HK-2 (cell line): Measurements from ENCODE around the gene FRY.

Experiments used
- DNase-seq: peaks from one replicate; pipeline ENCODE4 v3.0.0-alpha.2; 2018; ENCODE audit not compliant: unreplicated experiment

Gene FRY

GRCh38 chr13:32309312-32310133 is 277.9 kb downstream of the FRY start:
- no peak for DNase-seq

GRCh38 chr13:32310134-32310706 is 278.6 kb downstream of the FRY start:
- no peak for DNase-seq

DNA sequence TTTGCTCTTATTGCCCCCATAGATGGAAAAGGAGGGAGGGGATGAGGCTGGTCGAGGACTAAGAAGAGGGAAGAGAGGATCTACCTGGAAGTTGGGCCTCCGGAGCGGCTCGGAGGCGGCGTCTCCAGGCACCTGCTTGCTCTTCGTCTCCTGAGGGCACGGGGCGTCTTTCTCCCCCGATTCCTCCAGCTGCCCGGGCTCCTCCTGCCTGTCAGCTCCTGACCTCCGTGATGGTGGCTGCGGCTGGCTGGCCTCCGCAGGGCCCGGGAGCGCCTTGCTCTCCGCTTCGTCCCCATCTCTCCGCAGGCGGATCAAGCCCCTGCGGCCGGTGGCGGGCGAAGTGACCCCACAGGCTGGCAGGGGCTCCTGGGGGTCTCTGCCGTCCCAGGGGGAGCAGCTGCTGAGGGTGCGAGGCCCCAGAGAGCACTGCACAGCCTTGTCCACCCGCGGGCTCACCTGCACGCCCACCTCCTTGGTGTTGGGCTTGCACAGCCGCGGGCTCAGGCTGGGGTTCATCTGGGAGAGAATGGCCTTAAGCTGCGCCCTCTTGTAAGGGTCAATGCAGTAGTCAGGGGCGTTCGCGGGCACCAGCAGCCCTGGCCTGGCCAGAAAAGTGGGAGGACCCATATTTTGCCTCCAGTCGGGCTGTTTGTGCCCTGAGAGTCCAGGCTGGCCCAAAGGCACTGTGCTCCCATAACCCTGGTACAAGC is 279.8 kb downstream of the FRY start:
- DNase-seq, result no peak

DNA sequence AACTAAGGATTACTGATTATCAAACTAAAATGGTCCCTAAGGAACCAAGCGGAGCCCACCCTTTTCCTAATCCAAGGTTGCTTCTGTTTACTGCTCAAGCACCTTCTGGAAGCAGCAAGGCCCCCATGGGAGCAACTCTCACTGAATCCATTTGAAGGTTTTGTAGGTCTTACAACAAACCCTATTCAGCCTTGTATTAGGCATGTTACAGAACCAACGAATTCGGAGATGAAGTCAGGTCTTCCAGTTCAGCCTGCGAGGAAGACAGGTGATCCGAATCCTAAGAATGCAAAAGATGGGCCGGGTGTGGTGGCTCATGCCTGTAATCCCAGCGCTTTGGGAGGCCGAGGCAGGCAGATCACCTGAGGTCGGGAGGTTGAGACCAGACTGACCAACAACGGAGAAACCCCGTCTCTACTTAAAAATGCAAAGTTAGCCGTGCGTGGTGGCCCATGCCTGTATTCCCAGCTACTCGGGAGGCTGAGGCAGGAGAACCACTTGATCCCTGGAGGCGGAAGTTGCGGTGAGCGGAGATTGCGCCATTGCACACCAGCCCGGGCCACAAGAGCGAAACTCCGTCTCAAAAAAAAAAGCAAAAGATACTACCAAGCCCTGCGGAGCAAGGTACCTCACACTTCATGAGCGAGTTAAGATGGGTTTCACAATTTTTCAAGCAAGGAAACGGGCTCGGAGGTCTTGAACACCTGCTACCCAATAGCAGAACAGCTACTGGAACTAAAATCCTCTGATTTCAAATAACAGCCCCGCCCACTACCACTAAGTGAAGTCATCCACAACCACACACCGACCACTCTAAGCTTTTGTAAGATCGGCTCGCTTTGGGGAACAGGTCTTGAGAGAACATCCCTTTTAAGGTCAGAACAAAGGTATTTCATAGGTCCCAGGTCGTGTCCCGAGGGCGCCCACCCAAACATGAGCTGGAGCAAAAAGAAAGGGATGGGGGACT is 283.0 kb downstream of the FRY start:
- DNase-seq, result no peak

GRCh38 chr13:32315238-32316027 is 283.9 kb downstream of the FRY start, which contains the start of the genes BRCA2 and ZAR1L:
Gene BRCA2 (plus strand): TSS chr13:32315508. CDS start chr13:32316461, 953 bp downstream.
Gene ZAR1L (minus strand): TSS chr13:32315363. CDS start chr13:32311925, 3,438 bp downstream.
- peak; percentile 81 for DNase-seq

GRCh38 chr13:32316028-32316339 is 284.4 kb downstream of the FRY start:
- DNase-seq, result no peak

GRCh38 chr13:32316501-32316900 is 284.9 kb downstream of the FRY start:
- no peak for DNase-seq

DNA sequence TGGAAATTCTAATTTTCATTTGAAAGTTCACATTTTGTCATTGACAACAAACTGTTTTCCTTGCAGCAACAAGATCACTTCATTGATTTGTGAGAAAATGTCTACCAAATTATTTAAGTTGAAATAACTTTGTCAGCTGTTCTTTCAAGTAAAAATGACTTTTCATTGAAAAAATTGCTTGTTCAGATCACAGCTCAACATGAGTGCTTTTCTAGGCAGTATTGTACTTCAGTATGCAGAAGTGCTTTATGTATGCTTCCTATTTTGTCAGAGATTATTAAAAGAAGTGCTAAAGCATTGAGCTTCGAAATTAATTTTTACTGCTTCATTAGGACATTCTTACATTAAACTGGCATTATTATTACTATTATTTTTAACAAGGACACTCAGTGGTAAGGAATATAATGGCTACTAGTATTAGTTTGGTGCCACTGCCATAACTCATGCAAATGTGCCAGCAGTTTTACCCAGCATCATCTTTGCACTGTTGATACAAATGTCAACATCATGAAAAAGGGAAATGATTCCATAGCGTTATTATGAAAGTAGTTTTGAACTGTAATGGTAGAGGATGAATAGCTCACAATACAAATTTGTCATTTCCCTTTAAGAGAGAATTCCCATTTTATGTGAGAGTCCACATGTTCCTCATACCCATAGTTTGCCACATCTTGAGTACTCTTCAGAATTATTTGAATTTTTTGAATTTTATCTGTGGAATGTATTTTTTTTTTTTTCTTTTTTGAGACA is 286.3 kb downstream of the FRY start:
- DNase-seq, result no peak

GRCh38 chr13:32320528-32320927 is 289.0 kb downstream of the FRY start:
- no peak for DNase-seq

GRCh38 chr13:32323912-32324311 is 292.3 kb downstream of the FRY start:
- no peak for DNase-seq

- no peak for DNase-seq
Observed at GRCh38 chr13:32330441-32330840, 298.9 kb downstream of the FRY start.

GRCh38 chr13:32334671-32335070 is 303.1 kb downstream of the FRY start:
- no peak for DNase-seq

DNA sequence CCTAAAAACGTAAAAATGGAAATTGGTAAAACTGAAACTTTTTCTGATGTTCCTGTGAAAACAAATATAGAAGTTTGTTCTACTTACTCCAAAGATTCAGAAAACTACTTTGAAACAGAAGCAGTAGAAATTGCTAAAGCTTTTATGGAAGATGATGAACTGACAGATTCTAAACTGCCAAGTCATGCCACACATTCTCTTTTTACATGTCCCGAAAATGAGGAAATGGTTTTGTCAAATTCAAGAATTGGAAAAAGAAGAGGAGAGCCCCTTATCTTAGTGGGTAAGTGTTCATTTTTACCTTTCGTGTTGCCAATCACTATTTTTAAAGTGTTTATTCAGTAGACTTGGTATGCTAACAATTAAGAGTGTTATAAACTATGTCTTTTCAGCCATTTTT is 309.3 kb downstream of the FRY start:
- no peak for DNase-seq

GRCh38 chr13:32347651-32348050 is 316.1 kb downstream of the FRY start:
- no peak for DNase-seq
